HG02884 (cell line): Measurements from ENCODE around the gene GUCY1B1.

Source experiments
- ATAC-seq: cut with Tn5 transposase; IDR thresholded peaks from one replicate; pipeline ENCODE4 v1.9.1; 2021; ENCODE audit warnings: mild to moderate bottlenecking, moderate library complexity; ENCODE audit not compliant: unreplicated experiment

The GUCY1B1 gene

DNA sequence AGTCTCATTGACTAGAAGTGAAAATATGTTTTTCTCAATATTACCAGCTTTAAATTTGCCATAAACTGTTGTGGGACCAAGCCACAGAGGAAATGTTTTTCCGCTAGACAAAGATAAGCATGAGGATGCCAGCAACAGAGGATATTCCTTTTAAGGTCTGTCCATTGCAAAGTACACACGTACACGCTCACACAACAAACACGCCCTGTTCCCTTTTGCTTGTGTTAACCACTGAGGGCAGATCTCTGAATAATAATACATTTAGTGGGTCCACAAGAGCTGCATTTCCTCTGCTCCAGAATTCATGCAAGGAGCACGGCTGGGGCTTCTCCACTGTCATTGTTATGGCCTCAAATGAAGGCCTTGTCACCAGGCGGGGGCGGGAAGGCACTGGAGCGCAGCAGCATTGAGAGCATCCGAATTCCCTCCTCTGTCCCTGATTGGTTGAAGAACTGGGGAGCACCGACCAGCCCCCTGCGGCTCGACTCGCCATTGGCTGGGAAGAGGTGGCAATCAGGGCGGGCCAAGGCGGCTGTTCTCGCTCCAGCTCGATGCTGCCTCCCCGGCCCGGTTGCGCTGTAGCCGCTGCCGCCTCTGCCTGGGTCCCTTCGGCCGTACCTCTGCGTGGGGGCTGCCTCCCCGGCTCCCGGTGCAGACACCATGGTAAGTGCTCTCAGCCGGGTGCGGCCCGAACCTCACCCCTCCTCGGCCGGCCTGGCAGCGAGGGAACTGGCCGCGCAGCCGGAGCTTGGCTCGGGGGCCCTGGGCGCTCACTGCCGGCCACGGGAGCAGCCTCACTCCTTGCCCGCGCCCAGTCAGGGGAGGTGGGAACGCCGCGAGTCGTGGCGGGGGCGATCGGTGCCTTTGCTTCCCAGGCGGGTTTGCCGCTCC is at the start of gene GUCY1B1:
Gene GUCY1B1, plus strand, starts transcription at position 541 of the 891 bp plus-strand sequence. Its CDS starts 120 bp downstream, at position 661.
- ATAC-seq, result peak; percentile 97

DNA sequence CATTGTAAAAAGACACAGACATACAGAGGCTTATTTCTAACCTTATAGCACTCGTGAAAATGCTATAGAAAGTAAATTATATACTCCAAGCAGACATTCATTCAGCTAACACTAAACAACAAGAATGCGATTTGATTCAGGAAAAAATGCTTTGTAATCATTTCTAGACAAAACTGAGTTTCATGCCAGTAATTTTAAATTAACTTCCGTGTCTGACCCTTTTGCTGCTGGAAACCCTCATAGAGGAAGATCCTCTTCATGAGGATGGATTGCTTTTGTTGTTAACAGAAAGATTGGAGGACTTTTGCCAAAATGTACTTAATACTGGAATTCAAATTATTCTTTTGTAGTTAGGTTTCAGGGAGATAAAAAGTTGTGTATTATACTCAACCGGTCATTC is 48.9 kb upstream of the GUCY1B1 start:
- no peak for ATAC-seq

DNA sequence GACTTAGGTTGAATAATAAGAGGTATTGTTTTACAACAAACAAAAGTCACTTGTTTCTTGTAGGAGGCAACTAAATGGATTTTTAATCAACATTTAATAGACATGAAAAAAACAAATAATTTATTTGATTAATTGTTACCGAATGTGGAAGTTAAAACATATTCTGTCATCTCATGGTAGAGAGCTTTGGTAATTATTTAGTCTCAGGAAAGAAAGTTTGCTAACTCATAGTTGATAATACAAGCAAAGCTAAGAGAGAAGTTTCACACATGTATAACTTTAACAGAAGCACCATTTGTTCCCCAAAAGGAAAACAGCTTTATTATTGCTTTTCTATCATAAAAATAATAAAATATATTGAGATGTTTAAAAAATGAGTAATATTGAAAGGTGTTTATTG is 47.3 kb upstream of the GUCY1B1 start:
- no peak for ATAC-seq

DNA sequence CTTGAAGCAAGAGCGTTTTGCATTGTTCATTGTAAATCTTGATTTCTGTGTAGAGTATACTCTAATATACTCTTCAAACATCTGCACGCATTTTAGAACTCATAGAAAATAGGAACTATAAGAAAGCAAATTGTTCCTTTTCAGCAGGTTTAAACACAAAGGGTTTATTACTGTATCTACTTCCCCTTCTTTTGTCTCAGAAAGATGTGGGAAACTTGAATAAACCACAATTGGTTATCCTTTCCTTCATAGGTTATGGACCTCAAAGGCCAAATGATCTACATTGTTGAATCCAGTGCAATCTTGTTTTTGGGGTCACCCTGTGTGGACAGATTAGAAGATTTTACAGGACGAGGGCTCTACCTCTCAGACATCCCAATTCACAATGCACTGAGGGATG is 46.0 kb upstream of the GUCY1B1 start:
- ATAC-seq, result no peak

DNA sequence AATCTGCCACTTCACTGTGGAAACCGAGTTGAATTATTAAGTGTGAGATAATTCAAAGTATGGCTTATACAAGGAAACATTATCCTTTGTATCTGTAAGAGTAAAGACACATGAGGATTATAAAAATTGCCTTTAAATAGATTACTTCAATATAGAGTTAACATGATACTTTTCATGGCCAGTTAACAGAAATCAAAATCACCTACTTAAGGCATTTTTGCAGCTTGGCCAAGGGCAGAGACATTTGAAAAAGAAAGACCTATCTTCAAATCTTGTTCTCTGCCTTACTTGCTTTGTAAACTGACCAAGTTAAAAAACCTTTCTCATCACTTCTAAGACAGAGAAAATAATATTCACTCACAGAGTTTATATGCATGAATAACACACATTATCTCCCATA is 44.9 kb upstream of the GUCY1B1 start:
- no peak for ATAC-seq

DNA sequence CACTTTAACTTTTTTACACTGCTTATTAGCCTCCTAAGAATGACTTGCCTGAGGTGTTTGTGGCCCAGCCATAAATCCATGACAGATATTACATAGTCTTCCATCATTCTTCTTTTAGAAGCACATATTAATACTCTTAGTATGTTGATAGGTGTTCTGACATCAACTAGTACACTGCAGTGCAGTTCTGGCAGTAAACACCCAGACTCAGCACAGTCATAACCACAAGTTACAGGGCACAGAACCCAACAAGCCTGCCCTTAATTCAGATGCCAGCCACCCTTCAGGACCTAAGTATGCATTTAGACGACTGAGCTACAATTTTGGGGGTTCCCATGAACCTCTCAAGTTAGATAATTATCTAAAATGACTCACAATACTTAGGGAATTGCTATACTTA is 36.5 kb upstream of the GUCY1B1 start:
- no peak for ATAC-seq

DNA sequence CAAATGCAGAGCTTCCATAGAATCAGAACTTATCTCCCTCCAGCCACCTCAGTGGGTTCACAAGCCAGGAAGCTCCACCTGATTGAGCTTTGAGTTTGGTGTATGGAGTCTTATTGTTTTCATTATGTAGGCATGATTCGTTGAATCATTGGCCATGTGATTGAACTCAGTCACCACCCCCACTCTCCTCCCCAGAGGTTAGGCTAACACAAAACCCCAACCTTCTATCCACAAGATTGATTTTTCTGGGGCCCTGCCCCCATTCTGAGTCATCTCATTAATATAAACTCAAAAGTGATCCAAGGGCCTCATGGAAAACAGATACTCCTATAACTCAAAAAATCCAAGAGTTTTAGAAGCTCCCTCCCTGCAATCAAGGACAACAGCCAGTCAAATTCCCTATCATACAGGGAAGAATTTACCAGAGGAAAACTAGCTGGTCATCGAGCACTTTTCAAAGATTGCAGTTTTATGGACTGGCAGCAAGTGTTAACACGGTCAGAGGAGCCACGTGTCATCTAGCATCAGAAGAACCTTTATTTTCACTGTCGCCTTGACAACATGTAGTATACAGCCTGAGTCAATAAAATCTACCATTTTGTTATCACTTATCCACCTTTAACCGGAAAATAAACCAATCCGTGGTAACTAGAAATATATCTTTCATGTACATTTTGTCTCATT is 35.9 kb upstream of the GUCY1B1 start:
- no peak for ATAC-seq

DNA sequence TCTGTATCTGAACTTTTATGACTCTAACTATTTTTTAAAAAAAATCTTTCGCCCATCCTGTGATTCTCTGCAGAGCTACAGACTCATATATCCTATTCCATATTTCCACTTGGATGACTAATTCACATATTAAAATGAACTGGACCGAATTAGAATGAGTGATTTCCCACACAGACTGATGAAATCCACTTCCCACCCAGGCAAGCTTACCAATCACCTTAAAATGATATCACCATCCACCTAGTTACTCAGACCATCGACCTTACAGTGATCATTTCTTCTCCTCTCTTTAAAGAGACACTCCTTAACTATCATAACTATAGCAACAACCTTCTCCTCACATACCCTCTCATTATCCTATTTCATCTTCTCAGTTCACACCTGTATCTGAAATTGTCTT is 34.1 kb upstream of the GUCY1B1 start:
- no peak for ATAC-seq

DNA sequence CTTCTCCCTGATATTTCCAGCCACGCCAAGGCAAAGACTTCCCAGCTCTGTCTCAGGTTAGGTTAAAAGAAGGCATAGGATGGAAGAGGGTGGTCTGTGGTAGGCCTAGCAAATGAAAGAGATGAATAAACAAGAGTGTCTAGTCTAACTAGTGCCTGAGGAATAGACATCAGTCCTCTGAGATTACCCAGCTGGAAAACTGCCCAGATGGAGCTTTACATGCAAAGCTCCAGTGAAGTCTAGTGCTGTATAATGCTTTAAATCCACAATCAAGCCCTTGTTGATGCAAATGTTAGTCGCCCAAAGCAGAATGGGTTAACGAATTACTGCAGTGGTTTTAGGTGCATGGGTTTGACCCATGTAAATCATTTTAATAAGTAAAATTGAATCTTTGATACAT is 24.8 kb upstream of the GUCY1B1 start:
- no peak for ATAC-seq

DNA sequence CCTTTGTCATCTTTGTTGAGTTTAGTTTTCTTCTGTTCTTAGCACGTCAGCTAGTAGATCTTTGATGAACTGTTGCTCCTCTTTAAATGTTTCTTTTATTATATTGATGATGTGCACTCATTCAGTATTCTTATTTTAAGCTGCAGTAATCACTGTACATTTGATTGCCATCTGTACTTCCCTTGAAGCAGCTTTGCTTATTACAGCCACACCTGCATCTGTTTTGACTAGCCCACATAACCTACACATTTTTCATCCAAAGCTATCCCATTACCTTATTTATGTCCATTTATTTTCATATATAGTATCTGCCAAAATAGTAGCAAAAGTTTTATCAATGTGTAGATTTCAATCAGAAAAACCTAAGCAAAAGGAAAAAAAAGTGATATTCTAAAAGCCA is 23.9 kb upstream of the GUCY1B1 start:
- no peak for ATAC-seq

DNA sequence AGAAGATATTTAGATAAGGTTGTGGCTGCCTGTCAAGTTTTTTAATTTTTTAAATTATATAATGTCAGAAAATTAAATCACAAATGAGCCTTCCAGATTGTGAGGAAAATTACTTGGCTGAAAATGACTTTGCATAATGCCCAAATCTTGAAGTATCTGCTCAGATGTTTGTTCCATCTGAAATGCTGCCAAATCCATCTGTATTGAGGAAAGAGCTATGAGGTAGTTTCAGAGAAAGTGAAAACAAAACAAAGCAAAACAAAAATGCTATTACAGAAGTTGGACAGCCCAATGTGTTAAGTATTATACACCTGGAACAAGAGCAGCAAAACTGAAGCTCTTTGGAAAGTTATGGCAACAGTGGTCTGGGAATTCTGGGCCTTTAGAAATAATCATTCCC is 23.3 kb upstream of the GUCY1B1 start:
- ATAC-seq, result no peak

DNA sequence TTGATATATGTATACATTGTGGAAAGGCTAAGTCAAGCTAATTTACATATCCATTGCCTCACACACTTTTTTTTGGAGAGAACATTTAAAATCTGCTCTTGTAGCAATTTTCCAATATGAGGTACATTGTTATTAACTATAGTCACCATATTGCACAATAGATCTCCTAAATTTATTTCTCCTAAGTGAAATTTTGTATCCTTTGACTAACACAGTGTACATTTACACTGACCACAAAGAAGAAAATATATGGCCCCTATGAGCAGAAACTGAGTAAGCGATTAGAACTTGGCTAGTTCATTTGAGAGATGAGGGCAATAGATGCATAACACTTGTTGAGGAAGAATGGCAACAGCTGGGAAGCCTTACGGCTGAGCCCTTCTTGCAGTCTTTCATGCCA is 20.3 kb upstream of the GUCY1B1 start:
- no peak for ATAC-seq

DNA sequence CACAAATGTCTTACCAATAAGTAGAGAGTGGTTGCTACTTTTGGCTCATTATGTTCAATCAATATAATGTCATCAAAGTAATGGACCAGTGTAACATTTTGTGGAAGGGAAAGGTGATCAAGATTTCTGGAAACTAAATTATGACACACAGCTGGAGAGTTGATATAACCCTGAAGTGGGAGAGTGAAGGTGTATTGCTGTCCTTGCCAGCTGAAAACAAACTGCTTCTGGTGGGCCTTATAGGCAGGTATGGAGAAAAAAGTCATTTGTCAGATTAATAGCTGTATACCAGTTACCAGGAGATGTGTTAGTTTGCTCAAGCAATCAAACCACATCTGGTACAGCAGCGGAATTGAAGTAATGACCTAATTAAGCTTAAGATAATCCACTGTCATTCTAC is 17.3 kb upstream of the GUCY1B1 start:
- no peak for ATAC-seq

DNA sequence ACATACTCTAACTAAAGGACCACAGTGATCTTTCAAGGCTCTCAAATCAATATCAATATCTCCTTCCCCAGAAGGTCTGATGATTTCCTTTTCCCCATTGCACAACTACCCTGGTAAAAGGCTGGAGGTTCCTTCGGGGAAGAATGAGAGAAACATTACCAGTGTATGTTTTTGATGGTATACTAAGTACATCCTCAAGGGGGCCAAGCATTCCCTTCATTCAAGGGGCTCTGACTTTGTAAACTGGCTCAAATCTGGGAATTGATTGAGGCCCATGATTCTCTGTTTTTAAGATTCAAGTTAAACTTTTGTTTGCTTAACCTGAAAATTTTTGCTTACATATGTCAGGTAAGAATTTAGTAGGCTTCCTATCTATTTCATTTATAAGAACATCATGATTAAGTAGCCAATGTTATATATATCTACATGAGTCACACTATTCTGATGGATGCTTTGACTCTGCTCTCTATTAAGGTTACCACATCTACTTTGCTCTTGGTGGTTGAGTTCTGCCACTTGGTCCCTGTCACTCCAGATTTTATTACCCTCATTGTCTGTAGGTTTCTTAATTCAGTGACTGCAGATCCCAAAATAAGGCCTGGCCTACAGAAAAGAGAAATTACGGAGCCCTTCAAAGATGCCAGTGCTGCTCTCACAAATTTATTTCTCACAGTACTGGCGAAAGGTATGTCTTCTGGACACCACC is 16.4 kb upstream of the GUCY1B1 start:
- no peak for ATAC-seq

DNA sequence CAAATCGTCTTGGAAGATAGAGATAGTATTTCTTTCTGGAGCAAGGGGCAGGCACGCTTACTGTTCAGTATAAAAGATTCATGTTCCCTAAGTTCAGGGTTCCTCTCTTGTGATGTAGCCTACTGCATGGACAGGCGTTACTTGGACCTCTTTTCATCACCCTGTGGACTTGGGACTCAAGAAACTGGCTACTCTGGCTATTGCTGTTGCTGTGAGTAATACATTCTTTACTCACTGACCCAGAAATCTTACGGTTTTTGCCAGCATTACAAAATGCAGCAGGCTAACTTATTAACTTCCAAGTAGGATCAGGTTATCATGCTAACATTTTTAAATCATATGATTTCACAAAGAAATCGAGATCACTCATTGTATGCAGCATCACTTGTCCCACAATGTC is 12.8 kb upstream of the GUCY1B1 start:
- ATAC-seq, result no peak

DNA sequence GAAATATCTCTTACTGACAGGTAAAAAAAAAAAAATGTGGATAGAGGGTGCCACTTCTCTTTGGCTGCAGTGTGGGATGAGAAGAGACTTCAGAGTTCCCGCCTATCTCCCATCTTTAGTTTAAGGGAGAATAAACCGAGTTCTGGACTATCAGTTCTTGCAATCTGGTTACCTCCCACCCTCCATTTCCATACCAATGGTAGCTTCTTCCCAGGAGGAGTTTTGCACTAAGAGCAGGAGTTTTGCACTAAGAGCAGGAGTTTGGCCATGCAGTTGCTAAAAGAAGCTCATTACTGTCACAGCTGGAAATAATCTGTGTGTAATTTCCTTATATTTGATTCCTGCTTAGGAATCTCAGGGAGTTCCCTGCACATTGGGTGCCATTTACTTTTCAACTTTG is 10.8 kb upstream of the GUCY1B1 start:
- ATAC-seq, result no peak

DNA sequence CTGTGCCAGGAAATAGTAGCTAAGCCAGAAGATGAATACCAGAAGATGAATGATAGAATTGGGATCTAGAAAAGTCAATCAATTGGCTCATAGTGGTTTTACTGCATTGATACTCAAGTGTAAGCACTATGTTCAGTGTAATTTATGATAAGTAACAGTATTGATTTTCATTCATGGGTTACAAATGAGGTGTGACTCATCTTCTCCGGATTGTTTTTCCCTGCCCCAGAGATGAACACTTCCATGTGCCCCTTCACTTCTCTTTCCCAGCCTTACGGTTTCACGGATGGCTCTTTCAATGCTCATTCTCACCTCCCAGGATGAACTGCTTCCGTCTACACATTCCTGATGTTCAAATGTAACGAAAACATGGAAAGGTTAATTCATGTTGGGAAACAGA is 9.8 kb upstream of the GUCY1B1 start:
- ATAC-seq, result no peak

DNA sequence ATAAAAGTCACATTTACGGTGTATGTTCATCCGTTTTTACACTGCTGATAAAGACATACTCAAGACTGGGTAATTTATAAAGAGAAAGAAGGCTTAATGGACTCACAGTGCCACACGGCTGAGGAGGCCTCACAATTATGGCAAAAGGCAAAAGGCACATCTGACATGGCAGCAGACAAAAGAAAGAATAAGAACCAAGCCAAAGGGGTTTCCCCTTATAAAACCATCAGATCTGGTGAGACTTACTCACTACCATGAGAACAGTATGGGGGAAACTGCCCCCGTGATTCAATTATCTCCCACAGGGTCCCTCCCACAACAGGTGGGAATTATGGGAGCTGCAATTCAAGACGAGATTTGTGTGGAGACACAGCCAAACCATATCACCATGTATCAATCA is 7.3 kb upstream of the GUCY1B1 start:
- ATAC-seq, result no peak

DNA sequence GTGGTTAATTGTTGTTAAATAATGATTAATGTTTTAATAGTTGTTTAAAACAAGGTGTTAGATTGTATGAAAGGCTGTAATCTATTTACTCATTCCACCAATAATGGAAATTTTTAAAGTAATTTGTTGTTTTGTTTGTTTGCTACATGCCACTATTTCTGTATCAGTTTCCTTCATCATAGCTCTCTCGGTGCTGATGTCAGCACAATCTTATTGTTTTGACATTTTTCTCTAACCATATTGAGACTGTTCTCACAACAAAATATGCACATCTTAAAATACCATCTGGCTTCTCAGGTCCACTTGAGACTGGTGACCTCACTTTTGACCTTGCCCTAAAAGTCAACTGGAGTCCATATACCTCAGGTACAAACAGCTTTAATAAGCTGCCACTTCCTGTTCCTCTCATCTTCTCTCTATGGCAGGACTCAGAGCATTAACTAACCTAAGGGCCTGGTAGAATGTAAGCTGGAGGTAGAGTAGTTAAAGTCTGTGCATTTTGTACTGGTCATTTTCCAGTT is 1.0 kb upstream of the GUCY1B1 start:
- no peak for ATAC-seq

DNA sequence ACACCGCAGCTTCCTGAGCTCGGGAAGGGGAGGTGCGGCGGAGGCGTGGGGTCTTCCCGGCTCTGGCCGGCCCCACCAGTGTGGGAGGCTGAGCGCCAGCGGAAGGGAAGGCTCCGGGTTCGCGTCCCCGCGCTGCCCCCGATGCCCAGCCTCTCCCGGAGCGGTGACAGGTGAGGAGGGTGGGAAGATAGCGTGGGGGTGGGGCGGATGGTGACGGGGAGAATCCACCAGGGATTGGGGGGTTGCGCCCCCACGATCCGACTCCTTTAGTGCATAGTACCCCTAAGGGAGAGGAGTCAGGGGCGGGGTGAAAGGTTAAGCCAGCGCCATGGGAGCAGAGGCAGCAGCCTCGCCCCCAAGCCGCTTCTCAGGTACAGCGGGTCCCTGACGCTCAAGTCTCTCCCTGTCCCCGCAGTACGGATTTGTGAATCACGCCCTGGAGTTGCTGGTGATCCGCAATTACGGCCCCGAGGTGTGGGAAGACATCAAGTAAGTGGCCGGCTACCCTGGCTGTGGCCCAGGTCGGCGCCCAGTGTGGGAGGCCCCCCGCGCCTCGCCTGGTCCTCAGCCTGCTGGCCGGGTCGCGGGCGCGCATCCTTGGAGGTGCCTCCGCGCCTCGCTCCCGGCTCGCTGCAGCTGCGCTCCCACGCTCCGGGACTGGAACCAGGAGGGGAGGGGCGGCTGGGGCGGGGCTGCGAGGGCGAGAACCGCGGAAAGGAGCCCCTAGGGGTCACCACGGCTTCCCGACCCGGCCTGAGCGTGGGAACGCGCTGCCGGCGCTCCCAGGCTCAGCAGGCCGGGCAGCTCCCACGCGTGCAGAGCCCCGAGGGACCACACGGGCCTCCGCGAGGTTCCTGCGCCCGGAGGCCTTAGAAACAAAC is 791 bp downstream of the GUCY1B1 start:
- no peak for ATAC-seq

DNA sequence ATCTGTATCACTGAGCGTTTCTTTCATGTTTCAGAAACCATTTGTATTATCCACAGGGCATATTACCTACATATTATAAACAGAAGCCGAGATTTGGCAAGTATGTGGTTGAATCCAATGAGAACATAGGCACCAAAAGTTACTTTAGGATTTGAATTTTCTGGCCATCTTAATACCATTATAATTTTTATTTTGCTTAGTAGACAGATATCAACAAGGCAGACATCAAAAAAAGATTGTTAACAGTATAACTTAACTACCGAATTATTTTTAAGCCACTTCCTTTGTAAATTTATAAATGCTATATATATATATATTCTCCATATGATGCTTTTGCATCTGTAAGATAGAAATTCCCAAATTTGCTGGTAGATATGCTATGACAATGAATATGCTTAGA is 2.2 kb downstream of the GUCY1B1 start:
- no peak for ATAC-seq
